ENCODE results near the gene ZDHHC5.

- no peak for TF ChIP-seq CTCF (conservative IDR thresholded peaks at IDR 0.05; ENCODE audit: low read length)
- TF ChIP-seq EZH2phosphoT487 (IDR thresholded peaks at IDR 0.05; ENCODE audit: borderline replicate concordance): no peak
Measured at GRCh38 chr11:57646799-57647303, 21.1 kb upstream of the ZDHHC5 start.
